ENCODE measurements around the gene TRHDE.

- TF ChIP-seq CTCF (IDR thresholded peaks at IDR 0.05) (no peak), POLR2A (IDR thresholded peaks at IDR 0.05) (no peak)
These were observed 32.6 kb downstream of the TRHDE start for GRCh38 chr12:72304751-72305150.

Data from prostate gland (tissue), 2 donors.